ENCODE measurements around the gene CCM2.

Gene CCM2

DNA sequence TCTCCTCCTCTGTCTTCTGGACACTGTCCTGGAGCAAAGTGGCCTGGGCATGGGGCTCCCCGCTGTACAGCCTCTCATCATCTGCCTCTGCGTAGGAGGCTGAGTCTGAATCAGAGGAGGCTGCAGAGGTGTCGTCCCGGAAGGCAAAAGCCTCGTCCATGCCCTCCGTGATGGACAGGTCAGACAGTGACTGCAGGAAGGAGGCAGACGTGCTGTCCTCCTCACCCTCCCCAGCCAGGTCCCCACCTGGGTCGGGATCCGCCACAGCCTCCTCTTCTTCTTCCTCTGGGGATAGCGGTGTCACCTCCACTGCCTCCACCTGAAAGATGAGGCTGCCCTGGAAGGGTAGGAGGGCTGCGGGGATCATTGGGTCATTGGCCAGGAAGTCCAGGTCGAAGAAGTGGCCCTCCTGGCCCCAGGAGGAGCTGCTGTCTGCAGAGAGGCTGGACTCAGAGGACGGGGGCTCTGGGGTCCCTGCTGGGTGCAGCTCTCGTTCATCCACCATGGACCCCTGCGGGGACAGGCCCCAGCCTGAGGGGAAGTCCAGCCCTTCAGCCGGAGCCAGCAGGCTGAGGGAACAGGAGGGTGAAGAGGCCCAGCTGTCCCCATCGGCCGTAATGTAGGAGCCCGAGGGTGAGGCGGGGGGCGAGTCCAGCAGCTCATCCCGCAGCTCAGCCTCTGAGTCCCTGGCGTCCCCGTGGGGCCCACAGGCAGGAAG is 85.1 kb downstream of the CCM2 start:
- DNase-seq, result no peak

DNA sequence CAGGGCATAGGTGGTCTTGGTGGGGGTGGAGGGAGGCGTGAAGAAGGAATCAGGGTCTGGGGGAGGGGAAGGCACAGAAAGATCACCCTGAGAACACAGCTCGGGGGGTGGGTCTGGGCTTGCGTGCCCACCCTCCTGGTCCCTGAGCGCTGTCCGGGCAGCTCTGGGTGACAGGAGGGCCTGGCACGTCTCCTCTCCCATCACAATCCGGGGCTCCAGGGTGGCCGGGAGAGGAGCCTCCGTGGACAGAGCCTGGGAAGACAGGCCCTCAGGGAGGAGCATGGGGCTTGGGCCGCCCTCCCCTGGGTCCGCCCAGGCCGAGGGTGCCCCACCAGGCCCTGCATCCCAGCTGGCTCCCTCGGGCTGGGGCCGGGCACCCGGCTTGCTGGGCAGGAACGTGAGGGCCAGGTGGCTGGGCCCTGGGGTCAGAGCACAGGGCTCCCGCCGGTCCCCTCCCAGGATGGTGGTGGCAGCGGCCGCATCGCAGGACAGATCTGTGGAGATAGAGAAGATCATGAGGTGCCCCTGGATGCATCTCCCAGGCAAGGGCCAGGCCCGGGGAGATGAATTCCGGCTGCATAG is 85.7 kb downstream of the CCM2 start:
- no peak for DNase-seq

DNA sequence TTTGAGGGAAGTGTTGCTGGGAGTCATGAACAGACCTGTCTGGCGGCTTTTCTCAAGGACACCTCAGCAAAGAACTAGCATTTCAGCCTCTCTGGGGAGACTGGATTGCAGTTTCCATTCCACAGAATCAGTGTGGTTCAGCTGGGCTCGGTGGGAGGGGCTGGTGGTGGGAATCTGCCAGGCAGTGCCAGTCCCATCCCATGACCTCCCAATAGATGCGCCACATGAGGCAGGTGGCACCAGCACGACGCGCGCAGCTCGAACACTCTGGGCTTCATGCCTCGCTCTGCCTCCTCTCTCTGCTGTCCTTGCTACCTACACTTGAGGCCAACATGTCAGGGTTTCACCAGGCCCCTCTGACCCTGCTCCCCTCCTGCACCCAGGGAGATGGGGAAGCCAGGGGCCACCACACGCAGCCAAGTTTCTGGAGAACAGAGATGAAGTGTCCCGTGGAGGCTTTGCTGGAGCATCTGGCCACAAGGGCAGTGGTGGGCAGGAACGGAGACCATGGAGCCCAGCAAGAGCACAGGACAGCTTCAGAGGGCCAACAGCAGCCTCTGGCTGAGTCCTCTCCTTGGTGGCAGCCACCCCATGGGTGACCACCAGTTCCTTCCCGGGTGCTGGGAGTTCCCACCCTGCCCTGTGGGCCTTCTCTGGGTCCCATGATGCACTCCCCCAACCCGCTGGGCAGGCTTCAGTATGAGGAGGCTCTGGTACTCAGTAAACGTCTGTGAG is 86.5 kb downstream of the CCM2 start:
- no peak for DNase-seq

DNA sequence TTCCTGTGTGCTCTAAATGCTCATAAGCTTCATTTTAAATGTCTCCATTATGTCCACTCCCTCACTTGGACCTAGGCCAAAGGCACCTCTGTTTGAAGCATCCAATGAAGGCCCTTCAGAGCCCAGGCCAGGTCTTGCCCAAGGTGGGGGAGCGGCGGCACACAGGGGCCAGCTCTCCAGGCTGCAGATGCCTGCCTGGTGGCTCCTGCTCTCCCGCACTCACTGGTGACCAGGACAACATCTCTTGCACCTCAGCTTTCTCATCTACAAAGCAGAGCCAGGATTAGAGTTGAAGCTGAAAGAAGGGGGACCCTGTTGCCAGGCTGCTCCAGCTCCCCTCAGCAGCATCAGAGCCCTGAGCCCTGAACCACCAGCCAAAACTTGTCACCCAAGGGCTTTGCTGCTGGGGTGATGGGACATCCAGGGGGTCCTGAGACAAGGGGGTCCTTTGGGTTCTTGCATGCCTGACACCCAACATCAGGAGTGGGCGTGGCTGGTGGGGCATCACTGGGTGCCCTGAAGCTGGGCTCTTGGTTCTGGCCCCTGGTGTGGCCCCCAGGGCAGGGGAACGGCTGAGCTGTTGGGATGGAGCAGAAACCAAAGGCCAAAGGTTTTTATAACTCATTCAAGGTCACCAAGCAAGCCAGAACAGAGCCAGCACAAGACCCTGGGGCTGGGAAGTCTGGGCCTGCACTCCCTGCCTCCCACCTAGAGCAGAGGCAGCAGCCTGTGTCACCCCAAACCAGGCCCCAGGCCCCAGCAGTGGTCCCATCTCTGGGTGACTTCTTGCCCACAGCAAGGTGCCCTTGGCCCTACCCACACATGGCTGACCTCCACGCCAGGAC is 87.5 kb downstream of the CCM2 start:
- DNase-seq, result no peak

DNA sequence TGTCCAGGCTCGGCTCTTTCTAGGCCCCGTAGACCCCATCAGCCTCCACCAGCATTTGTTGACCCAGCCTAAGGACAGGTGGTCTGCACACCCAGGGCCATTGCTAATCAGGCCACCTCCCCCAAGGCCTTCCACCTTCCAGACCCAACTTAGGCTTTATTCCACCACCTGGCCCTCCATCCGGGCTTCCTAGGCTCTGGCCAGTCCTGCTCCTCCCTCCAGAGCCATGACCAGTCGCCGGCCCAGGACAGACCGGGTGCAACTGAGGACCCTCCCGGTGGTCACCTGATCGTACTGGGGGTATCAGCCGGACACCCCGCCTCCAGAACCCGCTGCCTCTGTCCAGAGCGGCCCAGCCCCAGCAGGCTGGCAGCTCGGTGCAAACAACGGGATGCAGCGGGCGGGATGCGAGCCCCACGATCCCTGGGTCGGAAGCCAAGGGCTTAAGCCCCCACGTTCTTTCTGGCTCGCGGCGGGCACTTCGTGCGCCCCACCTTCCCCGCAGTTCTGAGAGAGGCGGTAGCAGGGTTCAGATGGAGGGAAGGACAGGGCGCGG is 88.2 kb downstream of the CCM2 start:
- no peak for DNase-seq

- DNase-seq, result peak; percentile 15 to 45
These were observed 88.9 kb downstream of the CCM2 start, which contains the start of gene NACAD for GRCh38 chr7:45088821-45089340. Gene NACAD (minus strand): TSS chr7:45088969. CDS start chr7:45088894, 75 bp downstream.

GRCh38 chr7:45089341-45089891 is 89.4 kb downstream of the CCM2 start:
- peak; percentile 39 to 48 for DNase-seq

GRCh38 chr7:45092100-45092930 is 92.3 kb downstream of the CCM2 start:
- DNase-seq, result no peak

GRCh38 chr7:45092931-45093235 is 92.9 kb downstream of the CCM2 start:
- DNase-seq, result no peak

- DNase-seq, result no peak
These were observed 99.2 kb downstream of the CCM2 start for GRCh38 chr7:45098983-45099839.

- no peak for DNase-seq
These were observed 100.1 kb downstream of the CCM2 start for GRCh38 chr7:45099891-45100760.

DNA sequence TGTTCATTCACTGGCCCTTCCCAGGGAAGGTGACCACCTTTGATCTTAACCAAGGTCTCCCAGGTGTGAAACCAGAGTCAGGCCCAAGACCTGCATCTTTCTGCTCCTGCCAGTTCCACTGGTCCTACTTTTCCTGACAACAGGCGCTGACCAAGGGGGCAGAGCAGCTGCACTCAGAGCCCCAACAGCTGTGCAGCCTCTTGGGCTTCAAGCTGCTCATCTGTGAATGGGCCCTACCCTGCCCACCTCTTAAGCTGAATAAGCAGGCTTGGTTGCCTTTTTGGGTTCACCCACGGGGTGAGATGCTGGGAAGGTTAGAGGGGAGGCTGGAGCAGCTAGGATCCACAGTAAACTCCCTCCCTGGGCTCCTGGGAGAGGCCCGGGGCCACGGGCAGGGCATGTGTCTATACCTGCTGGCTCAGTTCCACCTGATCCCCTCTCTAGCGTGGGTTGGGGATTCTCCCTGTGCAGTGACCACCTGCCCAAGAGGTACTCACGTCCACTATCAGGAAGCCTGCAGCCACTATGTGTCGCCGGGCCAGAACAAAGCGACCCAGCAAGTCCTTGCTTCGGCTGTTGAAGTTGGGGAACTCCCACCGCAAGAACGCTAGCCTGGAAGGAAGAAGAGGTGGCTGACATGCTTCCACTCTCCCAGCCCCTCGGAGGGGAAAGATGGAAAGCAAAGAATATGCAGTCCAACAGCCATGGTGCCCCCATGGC is 100.9 kb downstream of the CCM2 start:
- DNase-seq, result no peak

GRCh38 chr7:45101748-45102147 is 101.7 kb downstream of the CCM2 start:
- no peak for DNase-seq

DNA sequence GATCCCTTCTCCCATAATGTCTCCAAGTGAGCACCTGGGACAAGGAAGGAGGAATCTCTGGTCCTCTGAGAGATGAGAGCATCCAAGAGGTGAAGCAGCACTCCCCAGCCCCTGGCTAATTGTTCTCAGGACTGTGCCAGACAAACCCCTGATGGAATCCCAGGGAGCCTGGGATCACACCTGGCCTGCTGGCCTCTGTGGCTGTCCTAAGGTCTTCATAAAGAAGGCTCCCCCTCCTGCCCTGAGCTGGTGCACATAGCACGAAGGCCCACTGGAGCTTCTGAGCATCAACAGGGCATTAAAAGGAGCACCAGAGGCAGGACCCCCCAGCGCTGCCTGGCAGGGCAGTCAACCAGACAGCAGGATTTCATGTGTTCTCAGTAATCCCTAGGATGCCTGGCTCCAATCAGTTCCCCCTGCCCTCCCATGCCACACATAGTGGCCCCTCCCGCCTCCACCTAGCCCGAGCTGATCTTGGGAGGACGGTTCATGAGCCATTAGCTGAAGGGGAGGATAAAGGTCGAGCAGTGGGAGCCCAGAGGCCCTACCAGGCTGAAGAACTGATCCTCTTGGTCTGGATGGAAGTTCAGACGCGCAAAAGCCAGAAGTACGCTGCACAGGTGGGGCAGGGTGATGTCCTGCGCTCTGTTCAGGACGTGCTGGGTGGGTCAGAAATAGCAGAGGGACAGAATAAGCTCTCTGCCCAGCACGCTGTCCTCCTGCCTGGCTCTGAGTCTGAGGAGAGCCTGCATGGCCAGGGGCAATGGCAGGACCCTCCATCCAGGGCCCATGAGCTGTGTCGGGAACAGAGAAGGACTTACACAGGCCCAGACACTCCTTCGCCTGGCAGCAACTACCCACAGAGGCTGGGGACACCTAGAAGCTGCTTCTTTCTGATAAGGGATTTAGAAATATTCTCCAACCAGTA is 103.0 kb downstream of the CCM2 start:
- no peak for DNase-seq

DNA sequence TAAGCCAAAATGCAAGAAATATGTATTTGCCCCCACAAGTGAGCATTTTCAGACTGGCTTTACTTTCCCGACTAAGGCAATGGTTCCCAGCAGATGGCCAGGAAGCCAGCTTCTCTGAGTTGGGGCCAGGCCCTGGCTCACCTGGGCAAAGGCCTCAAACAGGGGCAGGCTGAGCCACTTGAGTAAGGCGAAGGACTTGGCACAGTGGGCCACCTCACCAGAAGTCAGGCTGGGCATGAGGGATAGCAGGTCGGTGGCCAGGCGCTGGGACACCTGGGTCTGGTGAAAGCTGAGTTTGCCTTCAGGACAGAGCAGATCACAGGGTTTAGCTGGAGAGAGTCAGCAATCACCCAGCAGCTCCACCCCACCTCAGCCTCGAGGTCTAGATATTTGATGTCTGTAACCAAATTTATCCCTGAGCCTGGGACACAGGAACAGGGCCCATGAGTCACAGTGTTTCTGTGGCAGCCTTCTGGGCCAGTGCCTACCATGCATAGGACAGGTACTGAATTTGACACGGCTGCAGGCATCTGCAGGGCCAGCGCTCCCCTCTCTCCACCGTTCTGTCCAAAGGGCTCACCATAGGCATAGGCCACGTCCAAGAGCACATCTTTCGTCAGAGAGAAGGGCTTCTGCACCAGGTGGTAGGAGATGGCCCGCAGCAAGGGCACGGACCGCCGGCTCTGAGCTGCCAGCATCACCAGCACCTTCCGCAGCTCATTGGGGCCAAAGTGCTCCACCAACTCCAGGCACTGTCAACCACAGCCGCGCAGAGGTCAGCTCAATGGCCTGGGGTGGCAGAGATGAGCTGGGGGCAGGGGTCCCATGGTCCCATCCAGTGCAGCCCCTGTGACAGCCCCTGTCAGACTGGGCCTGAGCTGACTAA is 104.2 kb downstream of the CCM2 start:
- DNase-seq, result no peak

DNA sequence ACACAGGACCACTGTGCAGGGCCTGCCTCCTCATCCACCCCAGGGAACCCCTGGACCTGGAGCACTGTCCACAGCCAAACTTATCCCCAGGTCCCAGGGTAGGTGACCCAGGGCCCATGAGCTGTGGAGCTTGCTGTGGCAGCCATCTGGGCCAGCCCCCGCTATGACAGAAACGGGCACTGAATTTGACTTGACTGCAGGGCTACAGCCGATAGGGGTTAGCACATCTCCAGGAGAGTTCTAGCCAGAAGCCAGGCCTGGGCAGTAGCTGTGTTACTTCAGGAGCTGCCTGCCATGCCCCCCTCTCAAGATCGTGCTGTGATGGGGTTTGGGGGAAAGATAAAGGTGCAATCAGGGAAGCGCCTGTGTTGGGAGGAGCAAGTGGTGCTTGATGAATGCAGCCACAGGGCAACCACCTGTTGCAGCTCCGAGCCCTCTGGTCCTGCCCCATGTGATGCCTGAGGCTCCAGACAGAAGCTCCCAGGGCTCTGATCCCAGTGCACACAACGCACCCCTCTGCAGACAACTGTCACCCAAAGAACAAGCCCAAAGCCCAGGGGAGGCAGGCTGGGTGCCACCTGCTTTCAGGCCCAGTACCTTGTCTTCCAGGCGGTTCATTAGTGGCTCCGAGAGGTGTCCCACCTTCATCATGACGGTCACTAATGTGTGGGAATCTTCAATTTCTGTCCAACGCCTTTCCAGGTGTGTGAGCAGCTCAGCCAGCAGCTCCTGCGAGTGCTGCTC is 105.0 kb downstream of the CCM2 start:
- DNase-seq, result no peak

All from stimulated activated CD4-positive, alpha-beta T cell treated with anti-CD3 and anti-CD28 coated beads, Interleukin-4, amount 100 ng/mL, for 4 hours (primary cell).